Activated effector memory CD4-positive, alpha-beta T cell treated with anti-CD3 and anti-CD28 coated beads, Interleukin-2, amount 50 U/mL, for 16 hours (primary cell): ENCODE data around the gene ASS1.
"Not testable (repeated sequence)": the region's sequence is repeated elsewhere in the genome, so short reads cannot be mapped to it uniquely, and the experiment has no call there.

ENCODE experiments used
- DNase-seq: peaks from one replicate; pipeline ENCODE4 v3.0.0-alpha.2; 2020

ASS1 gene

DNA sequence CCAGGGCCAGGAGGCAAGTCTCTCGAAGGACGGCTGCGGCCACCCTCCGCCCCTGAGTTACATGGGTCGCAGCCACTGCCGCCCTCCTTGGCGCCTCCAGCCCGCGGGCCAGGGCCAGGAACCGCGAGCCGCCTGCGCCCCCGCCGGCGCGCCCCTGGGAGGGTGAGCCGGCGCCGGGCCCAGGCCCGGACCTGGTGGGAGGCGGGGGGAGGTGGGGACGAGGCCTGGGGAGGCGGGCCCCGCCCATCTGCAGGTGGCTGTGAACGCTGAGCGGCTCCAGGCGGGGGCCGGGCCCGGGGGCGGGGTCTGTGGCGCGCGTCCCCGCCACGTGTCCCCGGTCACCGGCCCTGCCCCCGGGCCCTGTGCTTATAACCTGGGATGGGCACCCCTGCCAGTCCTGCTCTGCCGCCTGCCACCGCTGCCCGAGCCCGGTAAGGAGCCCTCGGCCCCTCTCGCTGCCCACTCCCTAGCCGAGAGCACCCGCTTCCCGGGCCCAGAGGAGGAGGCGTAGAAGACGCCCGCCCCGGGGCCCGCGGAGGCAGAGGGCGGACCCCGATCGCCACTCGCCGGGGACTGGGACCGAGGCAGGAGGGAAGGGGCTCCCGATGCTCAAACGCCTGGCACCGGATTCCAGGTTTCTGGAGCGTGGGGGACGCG is at the start of gene ASS1:
ASS1 (plus strand) TSS at position 397 of the 657 bp plus-strand sequence. CDS start 7,268 bp downstream, outside the sequence.
- DNase-seq: peak; percentile 82

DNA sequence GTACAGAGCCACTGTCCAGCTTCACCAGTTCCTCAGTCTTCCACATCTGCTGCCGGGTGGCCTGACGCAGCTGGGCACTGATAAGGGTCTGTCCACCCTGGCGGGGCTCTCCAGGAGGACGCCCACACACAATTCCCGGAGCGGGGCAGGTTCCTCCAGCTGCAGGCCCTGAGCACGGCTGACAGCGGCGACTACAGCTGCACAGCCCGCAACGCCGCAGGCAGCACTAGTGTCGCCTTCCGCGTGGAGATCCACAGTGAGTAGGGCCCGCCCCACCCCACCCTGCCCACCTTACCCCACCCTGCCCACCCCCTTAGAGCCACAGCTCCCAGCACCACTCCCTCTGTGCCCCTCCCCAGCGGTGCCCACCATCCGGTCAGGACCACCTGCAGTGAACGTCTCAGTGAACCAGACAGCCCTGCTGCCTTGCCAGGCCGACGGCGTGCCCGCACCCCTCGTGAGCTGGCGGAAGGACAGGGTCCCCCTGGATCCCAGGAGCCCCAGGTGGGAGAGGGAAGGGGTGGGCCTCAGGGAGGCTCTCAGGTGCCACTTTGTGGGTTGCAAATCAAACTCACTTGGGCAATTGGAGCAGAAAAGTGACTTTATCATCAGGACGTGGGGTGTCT is 48.8 kb upstream of the ASS1 start:
- DNase-seq: no peak

DNA sequence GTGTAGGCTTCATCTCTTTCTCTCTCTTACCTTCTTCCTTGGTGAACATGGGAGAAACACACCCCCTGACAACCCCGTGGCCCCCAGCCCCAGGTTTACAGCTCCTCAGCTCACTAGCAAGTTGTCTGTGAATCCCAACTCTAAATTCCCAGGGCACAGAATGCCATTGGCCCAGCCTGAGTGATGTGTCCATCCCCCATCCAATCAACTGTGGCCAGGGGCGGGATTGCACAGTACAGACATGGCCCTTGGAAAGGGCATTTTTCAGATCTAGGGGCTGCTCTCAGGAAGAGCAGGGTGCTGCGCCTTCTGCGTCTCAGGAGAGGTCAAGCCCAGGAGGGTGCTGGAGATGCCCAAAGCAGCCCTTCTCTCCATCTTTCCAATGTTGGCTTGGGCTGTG is 48.2 kb upstream of the ASS1 start:
- DNase-seq: no peak

DNA sequence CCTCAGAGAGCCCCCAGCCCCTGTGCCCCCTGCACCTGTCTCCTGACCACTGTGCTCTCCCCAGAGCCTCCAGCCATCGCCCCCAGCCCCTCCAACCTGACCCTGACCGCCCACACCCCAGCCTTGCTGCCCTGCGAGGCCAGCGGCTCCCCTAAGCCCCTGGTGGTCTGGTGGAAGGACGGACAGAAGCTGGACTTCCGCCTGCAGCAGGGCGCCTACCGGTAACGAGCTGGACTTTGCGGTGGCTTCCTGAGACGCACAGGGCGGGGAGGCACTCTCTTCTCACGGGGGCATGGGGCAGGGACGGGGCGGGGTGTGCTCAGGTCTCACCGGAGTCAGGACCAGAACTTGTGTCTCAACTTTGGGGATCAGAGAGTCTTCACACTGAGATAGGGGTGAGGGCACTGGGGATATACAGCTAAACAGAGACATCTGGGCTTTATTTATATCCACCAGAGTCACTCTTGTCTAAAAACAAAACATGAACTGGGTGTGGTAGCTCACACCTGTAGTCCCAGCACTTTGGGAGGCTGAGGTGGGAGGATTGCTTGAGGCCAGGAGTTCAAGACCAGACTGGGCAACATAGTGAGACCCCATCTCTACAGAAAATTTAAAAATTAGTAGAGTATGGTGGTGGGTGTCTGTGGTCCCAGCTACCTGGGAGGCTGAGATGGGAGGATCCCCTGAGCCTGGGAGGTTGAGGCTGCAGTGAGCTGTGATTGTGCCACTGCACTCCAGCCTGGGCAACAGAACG is 46.1 kb upstream of the ASS1 start:
- DNase-seq: no peak

DNA sequence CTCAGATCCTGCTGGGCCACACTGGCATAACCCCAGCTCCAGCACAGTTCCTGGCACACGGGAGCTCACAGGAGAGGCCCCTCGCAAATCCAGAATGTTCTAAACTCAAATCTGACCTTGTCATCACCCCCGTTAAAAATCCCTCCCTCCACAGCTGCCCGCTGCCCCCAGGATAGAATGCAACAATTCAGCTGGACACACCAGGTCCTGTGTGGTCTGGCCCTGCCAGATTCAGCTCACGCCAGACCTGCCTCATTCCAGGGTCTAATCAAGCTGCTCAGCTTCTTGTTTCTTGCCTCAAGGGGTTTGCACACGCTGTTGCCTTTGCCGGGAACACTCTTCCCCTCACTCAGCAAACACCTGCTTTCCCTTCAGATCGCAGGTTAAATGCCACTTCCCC is 45.0 kb upstream of the ASS1 start:
- DNase-seq: no peak

DNA sequence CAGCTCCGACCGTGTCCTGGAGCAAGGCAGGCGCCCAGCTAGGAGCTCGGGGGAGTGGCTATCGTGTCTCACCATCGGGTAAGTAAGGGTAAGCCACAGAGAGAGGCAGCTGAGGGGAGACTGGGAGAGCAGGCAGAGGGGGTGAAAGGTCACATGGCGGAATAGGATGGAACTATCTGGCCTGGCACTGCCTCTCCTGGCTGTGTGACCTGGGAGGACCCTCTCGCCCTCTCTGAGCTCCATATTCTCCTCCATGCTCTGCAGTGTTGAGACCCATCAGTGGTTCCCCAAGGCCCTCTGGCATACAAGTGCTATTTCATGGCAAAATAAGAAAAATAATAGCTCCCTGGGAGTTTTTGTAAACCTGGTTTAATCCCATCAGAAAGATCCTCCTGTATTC is 43.9 kb upstream of the ASS1 start:
- no peak for DNase-seq

DNA sequence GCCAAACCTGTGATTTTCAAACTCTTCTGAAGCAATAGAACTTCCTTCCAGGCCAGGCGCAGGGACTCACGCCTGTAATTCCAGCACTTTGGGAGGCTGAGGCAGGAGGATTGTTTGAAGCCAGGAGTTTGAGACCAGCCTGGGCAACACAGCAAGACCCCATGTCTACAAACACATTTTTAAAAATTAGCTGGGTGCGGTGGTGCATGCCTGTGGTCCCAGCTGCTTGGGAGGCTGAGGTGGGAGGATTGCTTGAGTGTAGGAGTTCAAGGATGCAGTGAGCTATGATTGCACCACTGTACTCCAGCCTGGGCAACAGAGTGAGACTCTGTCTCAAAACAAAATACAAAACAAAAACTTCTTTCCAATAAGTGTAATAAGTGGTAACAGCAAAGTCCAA is 43.0 kb upstream of the ASS1 start:
- not testable (repeated sequence) for DNase-seq

DNA sequence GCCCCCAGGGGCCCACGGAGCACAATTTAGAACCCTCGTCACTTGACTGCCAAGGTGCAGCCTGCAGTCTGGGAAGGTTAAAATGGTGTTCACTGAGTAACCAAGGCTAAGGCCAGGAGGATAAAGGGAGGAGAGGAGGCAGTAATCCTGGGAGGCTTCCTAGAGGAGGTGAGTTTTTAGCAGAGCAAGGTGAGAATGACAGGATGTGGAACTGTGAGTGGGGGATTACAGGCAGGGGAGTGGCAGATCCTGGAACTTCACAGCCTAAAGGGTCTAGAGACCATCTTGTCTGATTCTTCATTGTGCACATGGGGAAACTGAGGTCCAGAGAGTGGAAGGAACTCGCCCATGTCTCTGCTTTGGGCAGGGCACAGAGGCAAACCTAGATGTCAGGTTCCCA is 42.5 kb upstream of the ASS1 start:
- no peak for DNase-seq

DNA sequence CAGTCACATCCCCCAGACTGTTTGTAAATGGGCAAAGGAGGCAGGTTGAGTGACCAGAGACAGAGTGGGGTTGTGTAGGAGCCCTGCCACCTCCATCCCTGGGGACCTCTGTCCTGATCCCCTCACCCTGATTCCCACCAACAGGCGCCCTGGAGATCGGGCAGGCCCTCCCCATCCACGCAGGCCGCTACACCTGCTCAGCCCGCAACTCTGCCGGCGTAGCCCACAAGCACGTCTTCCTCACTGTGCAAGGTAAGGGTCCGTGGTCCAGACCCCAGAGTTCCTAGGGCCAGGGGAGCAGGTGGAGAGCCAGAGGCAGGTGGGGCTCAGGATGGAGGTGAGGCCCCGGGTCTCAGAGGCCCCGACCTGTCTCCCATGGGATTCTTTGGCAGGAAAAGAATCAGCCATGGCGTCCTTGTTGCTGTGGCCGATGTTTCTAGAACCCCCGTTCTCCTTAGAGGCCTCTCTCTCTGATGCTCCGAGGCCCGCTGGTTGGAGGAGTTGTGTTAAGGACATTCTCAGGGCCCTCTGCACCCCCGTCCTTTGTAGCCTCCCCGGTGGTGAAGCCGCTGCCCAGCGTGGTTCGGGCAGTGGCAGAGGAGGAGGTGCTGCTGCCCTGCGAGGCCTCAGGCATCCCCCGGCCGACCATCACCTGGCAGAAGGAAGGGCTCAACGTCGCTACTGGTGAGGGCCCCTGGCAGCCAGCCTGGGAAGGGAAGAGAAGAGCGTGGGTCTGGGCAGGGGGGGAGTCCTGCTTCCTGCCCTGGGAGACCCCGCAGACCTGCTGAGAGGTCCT is 41.9 kb upstream of the ASS1 start:
- DNase-seq: no peak

DNA sequence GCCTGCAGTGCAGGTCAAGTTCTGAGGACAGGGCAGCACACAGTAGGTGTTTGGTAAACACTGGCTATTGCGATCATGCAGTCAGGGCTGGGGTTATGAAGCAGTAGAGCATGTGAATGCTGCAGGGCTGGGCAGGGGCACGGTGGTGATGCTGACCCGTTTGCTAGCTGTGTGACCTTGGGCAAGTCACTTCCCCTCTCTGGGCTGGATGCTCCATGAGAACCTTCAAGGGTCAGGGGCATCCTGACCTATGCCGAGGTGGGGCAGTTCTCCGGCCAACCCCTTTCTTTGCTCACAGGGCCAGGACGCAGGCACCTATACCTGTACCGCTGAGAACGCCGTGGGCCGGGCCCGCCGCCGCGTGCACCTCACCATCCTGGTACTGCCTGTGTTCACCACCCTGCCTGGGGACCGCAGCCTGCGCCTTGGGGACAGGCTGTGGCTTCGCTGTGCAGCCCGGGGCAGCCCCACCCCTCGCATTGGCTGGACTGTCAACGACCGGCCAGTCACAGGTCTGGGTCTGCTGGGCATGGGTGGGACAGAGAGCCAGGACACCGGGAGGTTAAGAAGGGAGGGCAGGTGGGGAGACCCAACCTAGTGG is 39.0 kb upstream of the ASS1 start:
- DNase-seq: no peak

DNA sequence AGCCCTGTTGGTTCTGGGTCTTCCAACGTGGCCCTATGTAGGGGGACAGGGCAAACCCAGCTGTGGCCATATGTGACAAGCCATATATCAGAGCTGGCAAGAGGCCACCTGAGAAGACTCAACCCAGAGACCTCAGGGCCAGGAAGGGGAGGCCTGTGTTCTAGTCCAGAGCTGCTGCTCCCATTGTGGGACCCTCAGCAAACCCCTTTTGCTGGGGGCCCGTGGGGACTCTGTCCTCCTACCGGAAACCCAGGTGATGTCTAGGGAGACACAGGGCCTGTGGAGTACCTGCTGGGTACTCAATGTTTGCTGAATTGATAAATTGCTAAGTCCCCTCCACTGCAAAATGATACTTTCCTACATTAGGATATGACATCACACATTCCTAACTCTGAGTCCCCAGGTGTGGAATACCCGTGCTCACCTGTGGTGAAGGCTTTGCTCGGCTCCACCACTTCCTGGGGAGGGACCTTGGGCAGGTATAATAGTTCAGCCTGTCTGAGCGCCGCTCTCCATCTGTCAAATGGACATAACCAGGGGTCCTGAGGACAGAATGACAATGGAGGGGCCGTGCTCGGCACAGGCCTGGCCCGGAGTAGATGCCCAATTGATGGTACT is 38.4 kb upstream of the ASS1 start:
- no peak for DNase-seq

DNA sequence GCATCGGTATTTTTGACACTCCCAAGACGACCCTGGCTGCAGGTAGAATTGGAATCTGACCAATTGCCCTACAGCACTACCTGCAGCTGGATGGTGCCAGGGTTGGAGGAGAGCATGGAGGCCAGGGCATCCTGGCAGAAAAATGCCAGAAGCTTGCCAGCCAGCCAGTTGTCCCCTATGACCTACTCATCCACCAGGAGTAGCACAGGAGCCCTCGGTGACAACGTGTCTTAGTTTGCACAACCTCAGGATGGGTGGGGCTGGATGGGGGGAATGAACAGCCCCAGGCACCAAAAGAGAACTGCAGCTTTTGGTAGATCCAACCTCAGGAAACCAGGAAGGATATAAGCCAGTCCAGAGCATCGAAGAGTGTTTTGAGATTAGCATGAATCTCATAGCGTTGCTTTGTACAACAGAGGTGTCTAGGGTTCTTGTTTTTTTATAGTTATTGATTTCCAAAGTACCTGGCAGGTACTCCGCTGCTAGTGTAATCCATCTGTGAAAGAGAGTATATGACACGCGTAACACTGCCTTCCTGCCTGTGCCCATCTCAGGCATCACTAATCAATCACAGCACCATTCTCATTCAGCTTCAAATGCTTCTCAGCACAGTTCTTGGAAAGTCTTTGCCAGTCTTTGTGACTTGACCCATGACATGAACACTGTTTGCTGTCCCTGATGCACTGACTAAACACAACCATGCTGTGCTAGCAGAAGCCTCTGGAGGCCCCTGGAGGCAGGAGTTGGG is 36.7 kb upstream of the ASS1 start:
- no peak for DNase-seq

DNA sequence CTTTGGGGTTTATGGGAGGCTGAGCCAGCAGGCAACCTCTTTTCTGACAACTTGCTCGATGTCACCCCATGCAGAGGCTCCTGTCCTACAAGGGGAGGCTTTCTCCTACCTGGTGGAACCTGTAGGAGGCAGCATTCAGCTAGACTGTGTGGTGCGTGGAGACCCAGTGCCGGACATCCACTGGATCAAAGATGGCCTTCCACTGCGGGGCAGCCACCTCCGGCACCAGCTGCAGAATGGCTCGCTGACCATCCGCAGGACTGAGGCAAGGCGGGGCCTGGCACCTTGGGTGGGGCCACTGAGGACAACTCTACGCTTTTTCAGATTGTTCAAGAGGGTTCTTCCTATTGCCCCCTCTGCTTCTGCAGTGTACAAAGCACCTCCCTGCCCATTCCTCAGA is 36.1 kb upstream of the ASS1 start:
- DNase-seq: no peak

DNA sequence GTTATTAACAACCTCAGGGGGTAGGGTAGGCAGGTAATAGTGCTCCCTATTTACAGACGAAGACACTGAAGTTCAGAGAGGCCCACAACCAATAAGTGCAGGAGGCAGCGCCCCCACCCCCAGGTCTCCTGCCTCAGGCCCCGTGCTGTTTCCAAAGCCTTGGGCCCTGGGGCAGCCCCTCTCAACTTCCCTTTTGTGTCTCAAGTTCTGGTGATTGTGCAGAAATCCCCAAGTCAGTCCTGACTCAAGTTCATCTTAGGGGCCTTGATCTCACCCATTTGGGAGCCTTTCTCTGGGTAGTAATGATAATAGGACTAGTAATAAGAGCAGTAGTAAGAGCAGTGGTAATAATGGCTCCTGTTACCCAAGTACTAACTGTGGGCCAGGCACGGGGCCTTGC is 35.5 kb upstream of the ASS1 start:
- no peak for DNase-seq

DNA sequence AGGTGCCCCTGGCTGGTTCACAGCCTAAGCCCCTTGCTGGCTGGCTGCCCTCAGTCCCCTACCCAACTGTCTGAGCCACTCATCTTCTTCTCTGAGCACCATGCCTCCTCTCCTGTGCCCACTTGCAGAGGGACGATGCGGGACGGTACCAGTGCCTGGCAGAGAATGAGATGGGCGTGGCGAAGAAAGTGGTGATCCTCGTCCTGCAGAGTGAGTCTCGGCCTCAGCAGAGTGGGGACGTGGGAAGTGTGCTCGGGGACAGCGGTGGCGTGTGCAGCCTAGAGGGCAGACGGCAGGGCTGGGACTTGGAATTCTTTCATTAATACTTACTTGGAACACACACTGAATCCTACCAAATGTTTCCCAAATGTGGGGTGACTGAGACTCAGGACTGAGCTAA is 34.3 kb upstream of the ASS1 start:
- DNase-seq: no peak

DNA sequence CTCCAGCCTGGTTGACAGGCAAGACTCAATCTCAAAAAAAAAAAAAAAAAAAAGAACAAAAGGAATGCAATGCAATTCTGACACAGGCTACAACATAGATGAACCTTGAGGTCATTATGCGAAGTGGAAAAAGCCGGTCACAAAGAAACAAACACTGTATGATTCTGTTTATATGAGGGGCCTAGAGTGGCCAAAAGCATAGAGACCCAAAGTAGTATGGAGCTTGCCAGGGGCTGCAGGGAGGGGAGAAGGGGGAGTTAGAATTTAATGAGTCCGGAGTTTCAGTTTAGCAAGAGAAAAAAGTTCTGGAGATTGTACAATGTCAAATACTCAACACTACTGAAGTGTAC is 33.2 kb upstream of the ASS1 start:
- no peak for DNase-seq

DNA sequence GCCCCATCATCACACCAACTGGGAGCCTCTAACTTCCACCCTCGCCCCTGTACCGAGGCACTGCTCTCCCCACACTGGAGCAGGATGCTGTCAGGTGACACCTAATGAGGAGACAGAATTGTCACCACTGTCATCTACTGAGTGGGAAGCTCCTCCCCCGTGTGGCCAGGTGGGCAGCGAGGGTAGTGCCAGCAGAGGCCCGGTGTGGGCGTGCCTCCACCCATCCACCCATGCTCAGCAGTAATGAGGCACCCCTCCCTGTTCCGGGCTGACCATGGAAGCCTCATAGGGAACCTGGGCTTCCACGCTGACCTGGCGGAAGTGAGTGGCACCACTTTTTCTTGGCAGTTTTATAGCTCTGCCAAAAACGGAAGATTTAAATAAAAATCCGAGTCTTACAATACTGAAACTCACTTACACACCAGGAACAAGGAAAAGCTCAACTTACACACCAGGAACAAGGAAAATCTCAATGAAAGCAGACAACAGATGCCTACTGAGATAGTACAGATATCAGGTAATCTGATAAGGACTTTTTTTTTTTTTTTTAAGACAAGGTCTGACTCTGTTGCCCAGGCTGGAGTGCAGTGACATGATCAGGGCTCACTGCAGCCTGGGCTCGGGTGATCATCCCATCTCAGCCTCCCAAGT is 30.6 kb upstream of the ASS1 start:
- no peak for DNase-seq

DNA sequence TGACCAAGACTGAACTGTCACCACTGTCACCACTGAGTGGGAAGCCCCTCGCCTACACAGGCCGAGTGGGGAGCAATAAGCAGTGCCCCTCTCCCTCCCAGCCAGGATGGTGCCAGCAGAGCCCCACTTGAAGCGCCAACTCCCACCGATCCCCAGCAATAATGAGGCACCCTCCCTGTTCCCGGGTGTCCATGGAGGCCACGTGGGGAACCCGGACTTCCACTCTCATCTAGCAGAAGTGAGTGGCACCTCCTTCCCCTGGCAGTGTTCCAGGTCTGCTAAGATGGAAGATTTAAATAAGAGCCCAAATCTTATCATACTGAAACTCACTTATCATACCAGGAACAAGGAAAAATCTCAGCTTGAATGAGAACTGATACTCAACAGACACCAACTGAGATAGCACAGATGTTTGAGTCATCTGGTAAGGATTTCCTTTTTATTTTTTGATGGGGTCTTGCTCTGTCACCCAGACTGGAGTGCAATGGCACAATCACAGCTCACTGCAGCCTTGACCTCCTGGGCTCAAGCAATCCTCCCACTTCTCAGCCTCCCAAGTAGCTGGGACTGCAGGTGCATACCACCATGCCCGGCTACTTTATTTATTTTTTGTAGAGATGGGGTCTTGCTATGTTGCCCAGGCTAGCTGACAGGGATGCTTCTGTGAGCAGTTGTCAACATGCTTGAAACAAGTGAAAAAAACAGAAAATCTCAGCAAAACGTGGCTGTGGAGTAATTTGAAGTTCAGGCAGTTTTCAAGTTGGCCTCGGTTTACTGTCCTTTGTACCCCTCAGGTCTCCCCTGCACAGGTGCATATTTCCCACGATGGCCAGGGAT is 29.6 kb upstream of the ASS1 start:
- DNase-seq: no peak

DNA sequence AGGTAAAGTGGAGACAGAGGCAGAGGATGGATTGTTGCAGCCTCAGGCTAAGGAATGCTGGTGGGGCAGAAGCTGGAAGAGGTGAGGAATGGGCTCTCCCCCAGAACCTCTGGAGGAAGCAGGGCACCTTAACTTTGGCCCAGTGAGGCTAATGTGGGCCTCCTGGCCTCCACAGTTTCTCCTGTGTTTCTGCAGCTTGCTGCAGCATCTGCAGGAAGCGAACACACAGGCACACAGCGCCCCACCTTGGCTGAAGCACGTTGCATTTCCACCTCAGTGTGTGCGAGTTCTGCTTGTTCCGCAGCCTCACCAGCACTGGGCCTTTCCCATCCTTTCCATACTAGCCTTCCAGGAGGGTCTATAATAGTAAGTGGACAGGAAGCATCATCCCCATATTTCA is 27.2 kb upstream of the ASS1 start:
- DNase-seq: no peak

DNA sequence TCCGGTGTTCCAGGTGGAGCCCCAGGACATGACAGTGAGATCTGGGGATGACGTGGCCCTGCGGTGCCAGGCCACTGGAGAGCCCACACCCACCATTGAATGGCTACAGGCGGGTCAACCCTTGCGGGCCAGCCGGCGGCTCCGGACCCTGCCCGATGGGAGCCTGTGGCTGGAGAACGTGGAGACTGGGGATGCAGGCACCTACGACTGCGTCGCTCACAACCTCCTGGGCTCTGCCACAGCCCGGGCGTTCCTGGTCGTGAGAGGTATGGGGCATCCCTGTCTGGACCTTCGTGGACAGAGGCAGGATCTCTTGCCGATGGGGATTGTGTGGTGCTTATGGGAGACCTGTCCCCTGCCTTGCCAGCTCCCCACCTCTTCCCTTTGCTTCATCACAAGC is 26.0 kb upstream of the ASS1 start:
- no peak for DNase-seq
